Cardiac muscle cell (in vitro differentiated cells and primary cell): ENCODE measurements around the gene VEZT. TPM values are rescaled to one million over a fixed set of nuclear protein-coding genes. Genes with fewer than 3 reads are reported as not detected.

Experiments used
- DNase-seq, 2 donors: peaks; one replicate each; pipeline versions ENCODE4 v3.0.0 to v3.0.0-alpha.2; 2010 to 2017; ENCODE audit warnings: low read depth in 1 of 2, low spot score in 1 of 2
- H3K27ac ChIP-seq: fragments of 200-600 bp; sonication (generic); 2 replicates; pipeline ENCODE4 v1.5.1; 2016
- H3K27me3 ChIP-seq: fragments of 200-600 bp; sonication (generic); 2 replicates; pipeline ENCODE4 v1.6.0; 2016; ENCODE audit warnings: control low read depth
- H3K36me3 ChIP-seq: fragments of 200-600 bp; sonication (generic); 2 replicates; pipeline ENCODE4 v1.5.1; 2016; ENCODE audit warnings: control low read depth
- H3K4me1 ChIP-seq: fragments of 200-600 bp; sonication (generic); 2 replicates; pipeline ENCODE4 v1.8.1; 2017; ENCODE audit warnings: low read depth, mild to moderate bottlenecking, mixed run types
- H3K4me3 ChIP-seq: fragments of 200-600 bp; sonication (generic); 2 replicates; pipeline ENCODE4 v1.5.1; 2016; ENCODE audit warnings: mild to moderate bottlenecking
- H3K9me3 ChIP-seq: fragments of 200-600 bp; sonication (generic); 2 replicates; pipeline ENCODE4 v1.5.1; 2017; ENCODE audit warnings: low read depth, mild to moderate bottlenecking, control low read depth
- CTCF ChIP-seq: IDR thresholded peaks from 2 replicates; pipeline ENCODE4 v1.5.1; 2012; ENCODE audit warnings: low read depth, mild to moderate bottlenecking, low read length
- polyA plus RNA-seq: library from polyadenylated mRNA; unstranded; fragments of >200 nt; fragmentation: Nextera tagmentation; extraction: Ambion mirVana; gene quantifications from 2 replicates; pipeline ENCODE4 v1.2.1, GENCODE V29; 2016
- total RNA-seq: library from RNA; depleted of rRNA; stranded (reverse); fragments of >200 nt; gene quantifications from 2 replicates; pipeline ENCODE4 v1.2.3, GENCODE V29; 2016

Gene VEZT
- total and polyA plus RNA-seq, 2 experiments from 2014 or later: 50.6 to 56.9 TPM

DNA sequence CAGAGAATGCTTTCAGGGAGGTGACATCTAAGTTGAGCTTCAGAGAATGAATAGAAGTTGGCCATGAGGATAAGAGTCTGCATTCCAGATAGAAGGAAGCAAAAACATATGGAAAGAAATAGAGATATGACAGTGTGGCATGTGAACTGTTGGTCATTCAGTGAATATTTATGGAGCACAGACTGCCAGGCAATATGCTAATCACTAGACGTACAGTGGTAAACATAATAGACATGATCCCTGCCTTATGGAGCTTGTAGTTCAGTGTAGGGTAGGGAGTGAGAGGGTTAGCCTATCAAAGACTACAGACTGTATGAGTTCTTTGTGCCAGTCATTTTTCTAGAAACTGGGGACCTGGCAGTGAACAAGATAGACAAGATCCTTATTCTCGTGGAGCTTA lies 53.9 kb downstream of the VEZT start:
- no peak for TF ChIP-seq CTCF
- no peak for DNase-seq
- H3K36me3 ChIP-seq: peaks cover 51% of the 10 kb centered on the region
- no peaks in the 10 kb centered on the region for H3K9me3 ChIP-seq
- H3K4me1 ChIP-seq: peaks cover 2% of the 10 kb centered on the region
- no peak overlapping the region for H3K4me3 ChIP-seq
- H3K27me3 ChIP-seq: no peaks in the 10 kb centered on the region
- H3K27ac ChIP-seq: no peak overlapping the region

GRCh38 chr12:95277139-95277538 lies 59.5 kb downstream of the VEZT start:
- peak in 1 of 2 donors; percentile 74 for DNase-seq
- Histone ChIP-seq H3K27ac (no peak overlapping the region), H3K9me3 (no peaks in the 10 kb centered on the region), H3K4me3 (no peak overlapping the region), H3K36me3 (peaks cover 30% of the 10 kb centered on the region), H3K27me3 (no peaks in the 10 kb centered on the region), H3K4me1 (peaks cover 19% of the 10 kb centered on the region)
- no peak for TF ChIP-seq CTCF

- DNase-seq: no peak
- Histone ChIP-seq H3K4me1 (peaks cover 19% of the 10 kb centered on the region), H3K4me3 (no peak overlapping the region), H3K27me3 (no peaks in the 10 kb centered on the region), H3K27ac (no peak overlapping the region), H3K36me3 (peaks cover 38% of the 10 kb centered on the region), H3K9me3 (no peaks in the 10 kb centered on the region)
- no peak for TF ChIP-seq CTCF
These were observed 62.2 kb downstream of the VEZT start for GRCh38 chr12:95279856-95280255.

DNA sequence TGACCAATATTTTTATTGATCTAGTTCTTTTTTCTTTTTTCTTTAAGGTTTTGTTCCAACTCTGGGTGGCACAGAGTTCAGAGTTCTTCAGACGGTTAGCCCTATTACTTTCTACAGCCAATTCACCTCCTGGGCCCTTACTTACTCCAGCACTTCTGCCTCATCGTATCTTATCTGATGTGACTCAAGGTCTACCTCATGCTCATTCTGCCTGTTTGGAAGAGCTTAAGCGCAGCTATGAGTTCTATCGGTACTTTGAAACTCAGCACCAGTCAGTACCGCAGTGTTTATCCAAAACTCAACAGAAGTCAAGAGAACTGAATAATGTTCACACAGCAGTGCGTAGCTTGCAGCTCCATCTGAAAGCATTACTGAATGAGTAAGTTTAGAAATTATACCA lies 64.7 kb downstream of the VEZT start:
- Histone ChIP-seq H3K4me3 (no peak overlapping the region), H3K4me1 (peaks cover 17% of the 10 kb centered on the region), H3K27me3 (no peaks in the 10 kb centered on the region), H3K9me3 (no peaks in the 10 kb centered on the region), H3K36me3 (peaks cover 35% of the 10 kb centered on the region), H3K27ac (no peak overlapping the region)
- DNase-seq: peak in 1 of 2 donors; percentile 29
- no peak for TF ChIP-seq CTCF

GRCh38 chr12:95283371-95283770 lies 65.8 kb downstream of the VEZT start:
- Histone ChIP-seq H3K9me3 (no peaks in the 10 kb centered on the region), H3K4me1 (peaks cover 6% of the 10 kb centered on the region), H3K36me3 (peaks cover 43% of the 10 kb centered on the region), H3K27me3 (no peaks in the 10 kb centered on the region), H3K4me3 (no peak overlapping the region), H3K27ac (no peak overlapping the region)
- no peak for DNase-seq
- no peak for TF ChIP-seq CTCF

- no peaks in the 10 kb centered on the region for H3K9me3 ChIP-seq
- H3K4me3 ChIP-seq: no peak overlapping the region
- H3K4me1 ChIP-seq: no peaks in the 10 kb centered on the region
- no peak for DNase-seq
- no peak overlapping the region for H3K27ac ChIP-seq
- peaks cover 44% of the 10 kb centered on the region for H3K36me3 ChIP-seq
- TF ChIP-seq CTCF: no peak
- no peaks in the 10 kb centered on the region for H3K27me3 ChIP-seq
These were observed 69.1 kb downstream of the VEZT start for GRCh38 chr12:95286713-95287112.
